IMR-90 (cell line): ENCODE results near the gene ATP10B. TPM values are rescaled to one million over a fixed set of nuclear protein-coding genes. Genes with fewer than 3 reads are reported as not detected.

Experiments
- ATAC-seq: fragments of 200-7000 bp; cut with Tn5 transposase; 2 replicates; pipeline ENCODE4 v1.9.1; 2020; ENCODE audit warnings: low read depth, mild to moderate bottlenecking, moderate library complexity
- BruUV-seq: library from RNA; stranded (reverse); fragments of 400-500 nt; replicated peaks from 2 replicates; lab custom pipeline; 2021; lab: Mats Ljungman, UMichigan
- CTCF ChIA-PET: fragments of 300-600 bp; formaldehyde crosslinking; extraction: SDS; loops from one replicate; lab custom pipeline; 2021; ENCODE audit warnings: antibody characterized with exemption; lab: Yijun Ruan, JAX
- POLR2A ChIA-PET: fragments of 300-600 bp; sonication (Branson Sonifier 250); formaldehyde crosslinking; loops from one replicate; lab custom pipeline; 2022; ENCODE audit warnings: antibody characterized with exemption; ENCODE audit not compliant: unreplicated experiment; lab: Charles Lee
- DNase-seq: peaks from one replicate; pipeline ENCODE4 v3.0.0; 2013
- H2AFZ ChIP-seq: replicated peaks from 2 replicates; pipeline ENCODE3; 2013; ENCODE audit warnings: low read length, mild to moderate bottlenecking; ENCODE audit not compliant: poor library complexity
- H2AK5ac ChIP-seq: 2 replicates; pipeline ENCODE4 v1.6.1; 2013; ENCODE audit warnings: low read depth, low read length, inconsistent platforms
- H2AK9ac ChIP-seq: replicated peaks from 2 replicates; pipeline ENCODE3; 2013; ENCODE audit warnings: mild to moderate bottlenecking, low read depth, low read length, moderate library complexity; ENCODE audit not compliant: poor library complexity
- H2BK120ac ChIP-seq: 2 replicates; pipeline ENCODE4 v1.6.1; 2013; ENCODE audit warnings: low read depth, low read length, inconsistent platforms
- H2BK15ac ChIP-seq: 3 replicates; pipeline ENCODE4 v1.6.1; 2013; ENCODE audit warnings: low read depth, low read length, inconsistent platforms
- H2BK20ac ChIP-seq: 2 replicates; pipeline ENCODE4 v1.6.1; 2013; ENCODE audit warnings: low read depth, mild to moderate bottlenecking, inconsistent platforms, low read length, moderate library complexity
- H2BK5ac ChIP-seq: 2 replicates; pipeline ENCODE4 v1.6.1; 2013; ENCODE audit warnings: mild to moderate bottlenecking, low read depth, low read length, inconsistent platforms; ENCODE audit not compliant: poor library complexity, severe bottlenecking
- H3K14ac ChIP-seq: replicated peaks from 2 replicates; pipeline ENCODE4 v1.6.1; 2013; ENCODE audit warnings: low read depth, low read length, inconsistent platforms
- H3K18ac ChIP-seq: 2 replicates; pipeline ENCODE4 v1.6.1; 2013; ENCODE audit warnings: low read depth, low read length, control low read depth
- H3K23ac ChIP-seq: 2 replicates; pipeline ENCODE4 v1.6.1; 2013; ENCODE audit warnings: low read depth, low read length, inconsistent platforms
- H3K27ac ChIP-seq: 2 replicates; pipeline ENCODE4 v1.5.1; 2013; ENCODE audit warnings: mild to moderate bottlenecking, control low read depth, low read length; ENCODE audit not compliant: insufficient read depth
- H3K27me3 ChIP-seq: 2 replicates; pipeline ENCODE4 v1.6.1; 2013; ENCODE audit warnings: low read length; ENCODE audit not compliant: control insufficient read depth, insufficient read depth
- H3K36me3 ChIP-seq: 2 replicates; pipeline ENCODE4 v1.6.1; 2013; ENCODE audit warnings: low read length, mixed read lengths; ENCODE audit not compliant: control insufficient read depth, insufficient read depth
- H3K4ac ChIP-seq: 2 replicates; pipeline ENCODE4 v1.6.1; 2013; ENCODE audit warnings: low read depth, low read length, inconsistent platforms
- H3K4me1 ChIP-seq: 2 replicates; pipeline ENCODE4 v1.6.1; 2013; ENCODE audit warnings: low read length, mixed read lengths; ENCODE audit not compliant: control insufficient read depth, insufficient read depth
- H3K4me2 ChIP-seq: 2 replicates; pipeline ENCODE4 v1.6.1; 2013; ENCODE audit warnings: low read depth, mild to moderate bottlenecking, control low read depth, low read length, moderate library complexity
- H3K4me3 ChIP-seq: 2 replicates; pipeline ENCODE4 v1.5.1; 2013; ENCODE audit warnings: low read depth, mild to moderate bottlenecking, control low read depth, low read length, moderate library complexity; ENCODE audit not compliant: insufficient read depth
- H3K56ac ChIP-seq: 2 replicates; pipeline ENCODE4 v1.6.1; 2013; ENCODE audit warnings: low read length, inconsistent platforms; ENCODE audit not compliant: insufficient read depth; ENCODE audit errors: extremely low read depth
- H3K79me1 ChIP-seq, 2 experiments: 2 replicates each; pipeline ENCODE4 v1.6.1; 2013; ENCODE audit warnings: low read length in 2 of 2, inconsistent platforms in 1 of 2, low read depth in 1 of 2
- H3K9ac ChIP-seq: 2 replicates; pipeline ENCODE4 v1.6.1; 2013; ENCODE audit warnings: low read depth, low read length, control low read depth
- H3K9me1 ChIP-seq: 2 replicates; pipeline ENCODE4 v1.6.1; 2013; ENCODE audit warnings: low read length, inconsistent platforms; ENCODE audit not compliant: insufficient read depth
- H3K9me3 ChIP-seq: 2 replicates; pipeline ENCODE4 v1.6.1; 2013; ENCODE audit warnings: low read length; ENCODE audit not compliant: control insufficient read depth, insufficient read depth
- H4K20me1 ChIP-seq: 2 replicates; pipeline ENCODE4 v1.6.1; 2013; ENCODE audit warnings: low read length, inconsistent platforms; ENCODE audit not compliant: insufficient read depth
- H4K5ac ChIP-seq: 2 replicates; pipeline ENCODE4 v1.6.1; 2013; ENCODE audit warnings: mild to moderate bottlenecking, low read depth, low read length, control low read depth
- H4K8ac ChIP-seq, 2 experiments: 2 replicates each; pipeline ENCODE4 v1.6.1; 2013; ENCODE audit warnings: low read depth in 2 of 2, low read length in 2 of 2, control low read depth in 1 of 2, inconsistent platforms in 1 of 2
- H4K91ac ChIP-seq: 2 replicates; pipeline ENCODE4 v1.6.1; 2013; ENCODE audit warnings: low read depth, low read length, inconsistent platforms; ENCODE audit not compliant: insufficient read depth
- BHLHE40 ChIP-seq: fragments of 150-350 bp; IDR thresholded peaks from 2 replicates; pipeline ENCODE4 v1.6.1; 2016; ENCODE audit warnings: mild to moderate bottlenecking, low read depth, low read length
- CEBPB ChIP-seq: IDR thresholded peaks from 2 replicates; pipeline ENCODE4 v1.6.1; 2012; ENCODE audit warnings: low read depth, low read length, improper control_type of control experiment
- CHD1 ChIP-seq: IDR thresholded peaks from 2 replicates; pipeline ENCODE4 v1.6.1; 2012; ENCODE audit warnings: low read depth, low read length, improper control_type of control experiment
- ELK1 ChIP-seq: fragments of 150-350 bp; IDR thresholded peaks from 2 replicates; pipeline ENCODE4 v1.6.1; 2016; ENCODE audit warnings: low read depth, mild to moderate bottlenecking, low read length, moderate library complexity, borderline replicate concordance
- FOS ChIP-seq: fragments of 150-350 bp; IDR thresholded peaks from 2 replicates; pipeline ENCODE4 v1.6.1; 2016; ENCODE audit warnings: low read depth, low read length
- MAFK ChIP-seq: IDR thresholded peaks from 2 replicates; pipeline ENCODE4 v1.6.1; 2012; ENCODE audit warnings: low read depth, low read length, improper control_type of control experiment
- MAZ ChIP-seq: IDR thresholded peaks from 2 replicates; pipeline ENCODE4 v1.6.1; 2012; ENCODE audit warnings: low read depth, mild to moderate bottlenecking, low read length, improper control_type of control experiment, moderate library complexity, borderline replicate concordance
- MXI1 ChIP-seq: IDR thresholded peaks from 2 replicates; pipeline ENCODE4 v1.6.1; 2012; ENCODE audit warnings: low read depth, mild to moderate bottlenecking, low read length, moderate library complexity, borderline replicate concordance
- NFE2L2 ChIP-seq: fragments of 150-350 bp; IDR thresholded peaks from 2 replicates; pipeline ENCODE4 v1.6.1; 2016; ENCODE audit warnings: low read depth, mild to moderate bottlenecking, low read length
- RAD21 ChIP-seq: IDR thresholded peaks from 2 replicates; pipeline ENCODE4 v1.6.1; 2012; ENCODE audit warnings: low read length, improper control_type of control experiment
- RCOR1 ChIP-seq: IDR thresholded peaks from 2 replicates; pipeline ENCODE4 v1.6.1; 2012; ENCODE audit warnings: mild to moderate bottlenecking, low read length, improper control_type of control experiment; ENCODE audit not compliant: insufficient replicate concordance
- RFX5 ChIP-seq: IDR thresholded peaks from 2 replicates; pipeline ENCODE4 v1.8.0; 2012; ENCODE audit warnings: low read depth, mild to moderate bottlenecking, low read length, moderate library complexity
- SMC3 ChIP-seq: fragments of 150-350 bp; IDR thresholded peaks from 2 replicates; pipeline ENCODE4 v1.6.1; 2016; ENCODE audit warnings: low read depth, mild to moderate bottlenecking, antibody characterized with exemption, low read length, moderate library complexity
- dilution Hi-C: fragments of 300-500 bp; cut with HindIII; formaldehyde crosslinking; loops from one replicate; pipeline ENCODE4 v1.14.3; 2018; ENCODE audit warnings: low sequenced_read_pairs; ENCODE audit not compliant: unreplicated experiment
- in situ Hi-C: fragments of 300-500 bp; cut with MboI; formaldehyde crosslinking; loops from 3 replicates; pipeline ENCODE4 v1.14.3; 2019; ENCODE audit warnings: low sequenced_read_pairs, inconsistent platforms, mixed read lengths
- intact Hi-C: fragments of 100-400 bp; cut with micrococcal nuclease; formaldehyde crosslinking; loops from 2 replicates; pipeline ENCODE4 v1.10.0; 2022
- polyA plus RNA-seq, 3 experiments: library from polyadenylated mRNA; depleted of rRNA; stranded (reverse); fragments of >200 nt; gene quantifications; 2 replicates each; pipeline ENCODE4 v1.2.3, GENCODE V29; 2012; ENCODE audit warnings: low replicate concordance in 1 of 3
- total RNA-seq: library from RNA; depleted of rRNA; stranded (reverse); fragments of >200 nt; gene quantifications from 2 replicates; pipeline ENCODE4 v1.2.3, GENCODE V29; 2012
- TF ChIP-seq, protein P1 (sequence below): fragments of 150-350 bp; IDR thresholded peaks from 2 replicates; pipeline ENCODE4 v1.6.1; 2017; ENCODE audit warnings: mild to moderate bottlenecking, antibody characterized with exemption, low read length, low read depth
- TF ChIP-seq, protein P2 (sequence below): conservative IDR thresholded peaks from 2 replicates; pipeline ENCODE4 v1.5.1; 2012; ENCODE audit warnings: mild to moderate bottlenecking, low read depth, low read length, improper control_type of control experiment

ATP10B gene
- total and polyA plus RNA-seq, 2 of the 4 experiments (the other 2 are of a cell fraction): not detected

GRCh38 chr5:160521392-160521663 lies 330.7 kb downstream of the ATP10B start:
- no peak overlapping the region for H3K4ac ChIP-seq
- H4K20me1 ChIP-seq: no peaks in the 10 kb centered on the region
- H4K5ac ChIP-seq: no peak overlapping the region
- no peak overlapping the region for H4K8ac ChIP-seq
- no peak overlapping the region for H2AFZ ChIP-seq
- ATAC-seq: no peak
- in situ Hi-C loops (no loop called here), intact Hi-C loops (no loop called here), dilution Hi-C loops (no loop called here)
- H3K9me1 ChIP-seq: no peaks in the 10 kb centered on the region
- H2BK15ac ChIP-seq: no peak overlapping the region
- no TSS peak for BruUV-seq
- H3K27me3 ChIP-seq: no peaks in the 10 kb centered on the region
- CTCF ChIA-PET: no interaction called here
- no peak overlapping the region for H3K4me2 ChIP-seq
- no peaks in the 10 kb centered on the region for H3K4me1 ChIP-seq
- no peak overlapping the region for H3K18ac ChIP-seq
- H3K9me3 ChIP-seq: no peaks in the 10 kb centered on the region
- no peaks in the 10 kb centered on the region for H3K36me3 ChIP-seq
- TF ChIP-seq ELK1 (no peak), RCOR1 (no peak), NFE2L2 (no peak), CHD1 (no peak), SMC3 (no peak), RAD21 (no peak), BHLHE40 (no peak), MAFK (no peak), RFX5 (no peak), MXI1 (no peak), MAZ (no peak), FOS (no peak), CEBPB (no peak)
- TF ChIP-seq, protein P1, sequence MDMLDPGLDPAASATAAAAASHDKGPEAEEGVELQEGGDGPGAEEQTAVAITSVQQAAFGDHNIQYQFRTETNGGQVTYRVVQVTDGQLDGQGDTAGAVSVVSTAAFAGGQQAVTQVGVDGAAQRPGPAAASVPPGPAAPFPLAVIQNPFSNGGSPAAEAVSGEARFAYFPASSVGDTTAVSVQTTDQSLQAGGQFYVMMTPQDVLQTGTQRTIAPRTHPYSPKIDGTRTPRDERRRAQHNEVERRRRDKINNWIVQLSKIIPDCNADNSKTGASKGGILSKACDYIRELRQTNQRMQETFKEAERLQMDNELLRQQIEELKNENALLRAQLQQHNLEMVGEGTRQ: no peak
- TF ChIP-seq, protein P2, sequence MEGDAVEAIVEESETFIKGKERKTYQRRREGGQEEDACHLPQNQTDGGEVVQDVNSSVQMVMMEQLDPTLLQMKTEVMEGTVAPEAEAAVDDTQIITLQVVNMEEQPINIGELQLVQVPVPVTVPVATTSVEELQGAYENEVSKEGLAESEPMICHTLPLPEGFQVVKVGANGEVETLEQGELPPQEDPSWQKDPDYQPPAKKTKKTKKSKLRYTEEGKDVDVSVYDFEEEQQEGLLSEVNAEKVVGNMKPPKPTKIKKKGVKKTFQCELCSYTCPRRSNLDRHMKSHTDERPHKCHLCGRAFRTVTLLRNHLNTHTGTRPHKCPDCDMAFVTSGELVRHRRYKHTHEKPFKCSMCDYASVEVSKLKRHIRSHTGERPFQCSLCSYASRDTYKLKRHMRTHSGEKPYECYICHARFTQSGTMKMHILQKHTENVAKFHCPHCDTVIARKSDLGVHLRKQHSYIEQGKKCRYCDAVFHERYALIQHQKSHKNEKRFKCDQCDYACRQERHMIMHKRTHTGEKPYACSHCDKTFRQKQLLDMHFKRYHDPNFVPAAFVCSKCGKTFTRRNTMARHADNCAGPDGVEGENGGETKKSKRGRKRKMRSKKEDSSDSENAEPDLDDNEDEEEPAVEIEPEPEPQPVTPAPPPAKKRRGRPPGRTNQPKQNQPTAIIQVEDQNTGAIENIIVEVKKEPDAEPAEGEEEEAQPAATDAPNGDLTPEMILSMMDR: no peak
- H3K9ac ChIP-seq: no peak overlapping the region
- no peak overlapping the region for H2BK120ac ChIP-seq
- no peak overlapping the region for H3K23ac ChIP-seq
- H3K56ac ChIP-seq: no peak overlapping the region
- no peak overlapping the region for H3K4me3 ChIP-seq
- no peak overlapping the region for H4K91ac ChIP-seq
- DNase-seq: no peak
- POLR2A ChIA-PET: no interaction called here
- H2AK9ac ChIP-seq: no peak overlapping the region
- no peak overlapping the region for H3K14ac ChIP-seq
- no peak overlapping the region for H2BK5ac ChIP-seq
- H2BK20ac ChIP-seq: no peak overlapping the region
- no peak overlapping the region for H2AK5ac ChIP-seq
- H3K79me1 ChIP-seq: no peaks in the 10 kb centered on the region
- H3K27ac ChIP-seq: no peak overlapping the region
